KOPT-K1 (cell line): ENCODE data around the gene TCTN1.

Source experiments
- H3K27ac ChIP-seq: fragments of 200-600 bp; sonication (generic); 2 replicates; pipeline ENCODE4 v1.5.1; 2016; ENCODE audit warnings: antibody characterized with exemption, mild to moderate bottlenecking, low read depth, low read length; ENCODE audit not compliant: poor library complexity, severe bottlenecking
- H3K36me3 ChIP-seq: fragments of 200-600 bp; sonication (generic); 2 replicates; pipeline ENCODE4 v1.5.1; 2017; ENCODE audit warnings: antibody characterized with exemption, mild to moderate bottlenecking, low read length, moderate library complexity; ENCODE audit not compliant: insufficient read depth
- H3K9me3 ChIP-seq: fragments of 200-600 bp; sonication (generic); 2 replicates; pipeline ENCODE4 v1.5.1; 2017; ENCODE audit warnings: antibody characterized with exemption, low read length, mild to moderate bottlenecking; ENCODE audit not compliant: insufficient read depth, poor library complexity, severe bottlenecking

Gene TCTN1

GRCh38 chr12:110697236-110697635 lies 83.3 kb downstream of the TCTN1 start:
- Histone ChIP-seq H3K9me3 (no peaks in the 10 kb centered on the region), H3K27ac (no peak overlapping the region), H3K36me3 (no peaks in the 10 kb centered on the region)

GRCh38 chr12:110698171-110698902 lies 84.4 kb downstream of the TCTN1 start:
- H3K36me3 ChIP-seq: no peaks in the 10 kb centered on the region
- H3K27ac ChIP-seq: no peak overlapping the region
- no peaks in the 10 kb centered on the region for H3K9me3 ChIP-seq
